ENCODE results near the gene HES6. TPM values are rescaled to one million over a fixed set of nuclear protein-coding genes. Genes with fewer than 3 reads are reported as not detected.

HES6 gene
- total and polyA plus RNA-seq, 10 of the 15 experiments (the other 5 are each of a cell fraction or from before 2014, with no cell fraction given) = 0.11 to 1.7 (median 0.83) TPM

GRCh38 chr2:238251331-238251730 lies 11.5 kb upstream of the HES6 start:
- Histone ChIP-seq H3K4me2 (ENCODE audit: control insufficient read depth, insufficient read depth) (no peak overlapping the region), H3K9ac (ENCODE audit: control insufficient read depth, insufficient read depth, low read length) (no peak overlapping the region), H4K20me1 (ENCODE audit: control insufficient read depth, insufficient read depth) (no peaks in the 10 kb centered on the region), H3K4me1 (ENCODE audit: control insufficient read depth, insufficient read depth, low read length) (no peaks in the 10 kb centered on the region), H2AFZ (ENCODE audit: control insufficient read depth, low read depth, low read length) (no peak overlapping the region), H3K27ac (ENCODE audit: control insufficient read depth, insufficient read depth) (no peak overlapping the region), H3K36me3 (ENCODE audit: control insufficient read depth in 2 of 2, insufficient read depth in 2 of 2, low read length in 1 of 2) (peaks cover 4 to 11% of the 10 kb centered on the region in 2 experiments; a peak in 3 of 4 replicates), H3K4me3 (no peak overlapping the region), H3K27me3 (replicated peaks in 1 of 2; ENCODE audit: control insufficient read depth in 2 of 2, insufficient read depth in 2 of 2, low read length in 1 of 2) (no peaks in the 10 kb centered on the region), H3K79me2 (ENCODE audit: control insufficient read depth, insufficient read depth, low read length) (no peaks in the 10 kb centered on the region), H3K9me3 (replicated peaks; ENCODE audit: control insufficient read depth, insufficient read depth, low read length) (no peaks in the 10 kb centered on the region)
- in situ Hi-C loops (cut with MboI) (no loop called here), intact Hi-C loops (cut with micrococcal nuclease; ENCODE audit: unreplicated experiment) (no loop called here)
- SMC1A ChIA-PET (ENCODE audit: uncharacterized antibody, unreplicated experiment) = interaction anchor here (1.6 kb wide), 1 partner anchor 12 kb away, joined by 4 read pairs; no protein-coding TSS in a partner anchor
- no TSS peak for BruUV-seq (replicated peaks)
- DNase-seq (ENCODE audit: low read depth, low spot score) (no peak), FAIRE-seq (no peak), ATAC-seq (no peak)
- RAD21 ChIA-PET (ENCODE audit: unreplicated experiment) = no interaction called here
- CTCF ChIA-PET = interaction anchor here (2.7 kb wide), 1 partner anchor 12 kb away, joined by 8 read pairs; no protein-coding TSS in a partner anchor
- 93% methylated on average over 12 of the region's 12 CpGs for WGBS (ENCODE audit: insufficient coverage, insufficient replicate concordance, low lambda C conversion rate, missing lambda C conversion rate)
- POLR2A ChIA-PET = interaction anchor here (0.6 kb wide), 1 partner anchor 17 kb away, joined by 3 read pairs; no protein-coding TSS in a partner anchor
- TF ChIP-seq KDM1A (IDR thresholded peaks at IDR 0.05; ENCODE audit: borderline replicate concordance) (no peak), POLR2AphosphoS2 (IDR thresholded peaks at IDR 0.05; ENCODE audit: low read depth, low read length) (no peak), ZBTB33 (IDR thresholded peaks at IDR 0.05) (no peak), WRNIP1 (IDR thresholded peaks at IDR 0.05; ENCODE audit: borderline replicate concordance, low read depth, low read length) (no peak), TCF7 (IDR thresholded peaks at IDR 0.05; ENCODE audit: borderline replicate concordance) (no peak), RBBP5 (conservative IDR thresholded peaks at IDR 0.05) (no peak), ZBTB4 (CRISPR knock-in tag; IDR thresholded peaks at IDR 0.05) (no peak), BCLAF1 (IDR thresholded peaks at IDR 0.05) (no peak), CTCF (IDR thresholded peaks at IDR 0.05 in 2 of 3, conservative IDR thresholded peaks at IDR 0.05 in 1 of 3; ENCODE audit: control insufficient read depth in 2 of 3, extremely low read depth in 1 of 3, insufficient read depth in 1 of 3, low read depth in 3 of 3, low read length in 3 of 3) (no peak)

Measured in GM12878 (cell line).